Mesendoderm (in vitro differentiated cells): Measurements from ENCODE around the gene RNF220.

ENCODE experiments used
- DNase-seq: peaks from one replicate; pipeline ENCODE4 v3.0.0; 2013
- H2AK5ac ChIP-seq: 2 replicates; pipeline ENCODE4 v1.6.1; 2013; ENCODE audit warnings: low read length, inconsistent platforms
- H2BK120ac ChIP-seq: 2 replicates; pipeline ENCODE4 v1.6.1; 2013; ENCODE audit warnings: low read depth, mild to moderate bottlenecking, low read length, moderate library complexity, mixed read lengths
- H2BK15ac ChIP-seq: replicated peaks from 2 replicates; pipeline ENCODE4 v1.6.1; 2013; ENCODE audit warnings: low read depth, mild to moderate bottlenecking, moderate library complexity
- H2BK5ac ChIP-seq: 2 replicates; pipeline ENCODE4 v1.6.1; 2013; ENCODE audit warnings: low read length, inconsistent platforms
- H3K18ac ChIP-seq: 2 replicates; pipeline ENCODE4 v1.6.1; 2013; ENCODE audit warnings: mild to moderate bottlenecking, low read length, mixed read lengths
- H3K23ac ChIP-seq: one replicate; pipeline ENCODE4 v1.6.1; 2013; ENCODE audit warnings: low read length
- H3K27ac ChIP-seq: 2 replicates; pipeline ENCODE4 v1.5.1; 2013; ENCODE audit warnings: low read depth, mild to moderate bottlenecking, inconsistent platforms, low read length, moderate library complexity
- H3K27me3 ChIP-seq: 2 replicates; pipeline ENCODE4 v1.6.1; 2013; ENCODE audit warnings: low read length, control low read depth, mild to moderate bottlenecking, inconsistent platforms; ENCODE audit not compliant: insufficient read depth, poor library complexity
- H3K36me3 ChIP-seq: 2 replicates; pipeline ENCODE4 v1.6.1; 2013; ENCODE audit warnings: low read length, inconsistent platforms; ENCODE audit not compliant: control insufficient read depth, insufficient read depth
- H3K4ac ChIP-seq: one replicate; pipeline ENCODE4 v1.6.1; 2013; ENCODE audit warnings: low read depth, mild to moderate bottlenecking, low read length, moderate library complexity
- H3K4me1 ChIP-seq: 2 replicates; pipeline ENCODE4 v1.6.1; 2013; ENCODE audit warnings: low read depth, low read length, inconsistent platforms; ENCODE audit not compliant: control insufficient read depth
- H3K4me2 ChIP-seq: 2 replicates; pipeline ENCODE4 v1.6.1; 2013; ENCODE audit warnings: low read length
- H3K4me3 ChIP-seq: 2 replicates; pipeline ENCODE4 v1.5.1; 2013; ENCODE audit warnings: mild to moderate bottlenecking, low read length
- H3K56ac ChIP-seq: one replicate; pipeline ENCODE4 v1.6.1; 2013; ENCODE audit warnings: low read length
- H3K79me1 ChIP-seq: 2 replicates; pipeline ENCODE4 v1.6.1; 2013; ENCODE audit warnings: low read length, inconsistent platforms
- H3K79me2 ChIP-seq: 2 replicates; pipeline ENCODE4 v1.6.1; 2013; ENCODE audit warnings: mild to moderate bottlenecking, low read length; ENCODE audit not compliant: control insufficient read depth, insufficient read depth
- H3K9ac ChIP-seq: 2 replicates; pipeline ENCODE4 v1.6.1; 2013; ENCODE audit warnings: low read length, inconsistent platforms
- H4K5ac ChIP-seq: one replicate; pipeline ENCODE4 v1.6.1; 2013; ENCODE audit warnings: low read length
- H4K8ac ChIP-seq: one replicate; pipeline ENCODE4 v1.6.1; 2013; ENCODE audit warnings: low read depth, mild to moderate bottlenecking, control low read depth, low read length, moderate library complexity
- WGBS: extraction: QIAGEN DNeasy Blood & Tissue Kit; methylation state at CpG from one replicate; pipeline ENCODE4 v1.1.7; 2013; ENCODE audit warnings: low lambda C conversion rate, missing lambda C conversion rate; ENCODE audit not compliant: insufficient coverage; ENCODE audit errors: extremely low coverage; 5-methylcytosine and 5-hydroxymethylcytosine counted together

RNF220 gene

DNA sequence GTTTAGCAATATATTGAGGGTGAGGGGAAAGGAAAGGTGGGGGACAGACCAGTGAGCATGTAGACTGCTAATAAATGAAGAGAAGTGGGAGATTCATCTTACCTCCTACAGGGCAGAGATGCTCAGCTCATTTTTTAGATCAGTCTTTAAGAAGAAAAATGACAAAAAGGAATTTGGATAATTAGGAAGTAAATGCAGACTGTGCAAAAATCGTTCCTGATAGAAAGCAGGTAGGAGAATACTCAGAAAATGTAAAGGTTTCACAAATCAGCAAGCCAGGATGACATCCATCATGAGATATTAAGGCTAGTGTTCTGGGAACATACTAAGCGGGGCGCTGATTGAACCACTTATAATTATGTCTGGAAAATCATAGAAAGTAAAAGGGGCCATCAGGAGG is 106.3 kb downstream of the RNF220 start:
- no peak overlapping the region for H4K5ac ChIP-seq
- no peak overlapping the region for H3K4me3 ChIP-seq
- H3K79me2 ChIP-seq: no peaks in the 10 kb centered on the region
- H3K79me1 ChIP-seq: no peaks in the 10 kb centered on the region
- H2BK15ac ChIP-seq: no peak overlapping the region
- no peak overlapping the region for H2BK5ac ChIP-seq
- peaks cover 12% of the 10 kb centered on the region for H3K4me1 ChIP-seq
- H3K9ac ChIP-seq: no peak overlapping the region
- no peak overlapping the region for H3K27ac ChIP-seq
- H3K23ac ChIP-seq: no peak overlapping the region
- no peaks in the 10 kb centered on the region for H3K36me3 ChIP-seq
- H3K56ac ChIP-seq: no peak overlapping the region
- H4K8ac ChIP-seq: no peak overlapping the region
- H3K4me2 ChIP-seq: no peak overlapping the region
- no peak overlapping the region for H2AK5ac ChIP-seq
- H3K4ac ChIP-seq: no peak overlapping the region
- DNase-seq: no peak
- H3K18ac ChIP-seq: no peak overlapping the region
- H3K27me3 ChIP-seq: no peaks in the 10 kb centered on the region
- H2BK120ac ChIP-seq: no peak overlapping the region
- WGBS: no CpG with 5 or more reads among the region's 3 CpGs

DNA sequence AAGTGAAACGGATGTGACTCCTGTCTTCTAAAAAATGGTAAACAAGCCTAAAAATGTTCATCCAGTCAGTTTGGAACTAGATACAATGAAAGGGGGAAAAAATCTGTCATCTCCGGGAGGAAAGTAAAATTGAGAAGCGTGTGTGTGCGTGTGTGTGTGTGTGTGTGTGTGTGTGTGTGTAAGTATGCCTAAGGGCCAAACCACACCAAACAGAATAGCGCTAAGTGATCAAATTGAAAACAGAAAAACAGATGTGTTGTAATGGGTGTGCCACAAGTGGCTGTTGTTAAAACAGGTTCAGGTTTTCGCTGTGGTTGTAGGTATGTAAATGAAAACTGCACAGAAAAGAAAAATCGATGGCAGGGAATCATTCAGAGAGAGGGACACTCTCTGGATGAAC is 106.7 kb downstream of the RNF220 start:
- no peak overlapping the region for H3K4me2 ChIP-seq
- no peak overlapping the region for H3K18ac ChIP-seq
- H3K79me2 ChIP-seq: no peaks in the 10 kb centered on the region
- no peaks in the 10 kb centered on the region for H3K27me3 ChIP-seq
- no peak overlapping the region for H3K23ac ChIP-seq
- H4K5ac ChIP-seq: no peak overlapping the region
- H4K8ac ChIP-seq: no peak overlapping the region
- H3K4me1 ChIP-seq: peaks cover 10% of the 10 kb centered on the region
- H2BK15ac ChIP-seq: no peak overlapping the region
- no CpG with 5 or more reads among the region's 7 CpGs for WGBS
- H2AK5ac ChIP-seq: no peak overlapping the region
- H3K4ac ChIP-seq: no peak overlapping the region
- no peak overlapping the region for H3K9ac ChIP-seq
- no peak overlapping the region for H3K27ac ChIP-seq
- H3K79me1 ChIP-seq: no peaks in the 10 kb centered on the region
- H3K4me3 ChIP-seq: no peak overlapping the region
- no peak overlapping the region for H2BK5ac ChIP-seq
- no peak for DNase-seq
- no peak overlapping the region for H2BK120ac ChIP-seq
- no peaks in the 10 kb centered on the region for H3K36me3 ChIP-seq
- H3K56ac ChIP-seq: no peak overlapping the region

DNA sequence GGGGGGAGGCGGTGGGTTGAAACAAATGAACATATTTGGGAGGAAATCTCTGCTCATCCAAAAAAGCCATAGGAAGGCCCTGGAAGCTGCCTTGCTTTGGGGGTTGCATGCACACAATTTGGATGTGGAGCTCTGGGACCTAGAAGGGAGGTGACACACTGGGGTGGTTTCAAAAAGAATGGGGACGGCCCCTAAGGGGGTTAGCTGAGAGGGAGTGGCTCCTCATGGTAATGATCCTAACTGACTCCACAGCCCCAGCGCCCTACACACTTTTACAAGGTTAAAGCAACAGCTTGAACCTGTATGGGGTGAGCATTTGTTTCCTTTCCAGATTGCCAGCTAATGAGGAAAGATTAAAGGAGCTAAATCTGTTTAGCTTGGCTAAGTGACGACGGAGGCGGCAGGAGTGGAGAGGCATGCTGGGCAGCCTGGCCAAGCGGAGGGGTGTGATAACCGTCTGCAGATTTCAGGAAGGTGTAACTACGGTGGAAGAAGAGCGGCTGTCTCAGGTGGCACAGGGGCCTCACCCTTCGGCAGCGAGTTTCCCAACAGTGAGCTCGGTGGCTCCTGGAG is 107.3 kb downstream of the RNF220 start:
- Histone ChIP-seq H3K27me3 (no peaks in the 10 kb centered on the region), H3K4me1 (peaks cover 7% of the 10 kb centered on the region), H3K36me3 (no peaks in the 10 kb centered on the region), H3K9ac (no peak overlapping the region), H3K4me2 (no peak overlapping the region), H3K79me1 (no peaks in the 10 kb centered on the region), H3K4ac (no peak overlapping the region), H3K23ac (no peak overlapping the region), H3K79me2 (no peaks in the 10 kb centered on the region), H2BK120ac (no peak overlapping the region), H4K5ac (no peak overlapping the region), H3K56ac (peak overlapping the region; percentile 43), H2BK15ac (no peak overlapping the region), H3K4me3 (no peak overlapping the region), H4K8ac (no peak overlapping the region), H3K27ac (no peak overlapping the region), H2AK5ac (no peak overlapping the region), H3K18ac (no peak overlapping the region), H2BK5ac (peak overlapping the region; percentile 56)
- peak; percentile 81 for DNase-seq
- WGBS: no CpG with 5 or more reads among the region's 13 CpGs

DNA sequence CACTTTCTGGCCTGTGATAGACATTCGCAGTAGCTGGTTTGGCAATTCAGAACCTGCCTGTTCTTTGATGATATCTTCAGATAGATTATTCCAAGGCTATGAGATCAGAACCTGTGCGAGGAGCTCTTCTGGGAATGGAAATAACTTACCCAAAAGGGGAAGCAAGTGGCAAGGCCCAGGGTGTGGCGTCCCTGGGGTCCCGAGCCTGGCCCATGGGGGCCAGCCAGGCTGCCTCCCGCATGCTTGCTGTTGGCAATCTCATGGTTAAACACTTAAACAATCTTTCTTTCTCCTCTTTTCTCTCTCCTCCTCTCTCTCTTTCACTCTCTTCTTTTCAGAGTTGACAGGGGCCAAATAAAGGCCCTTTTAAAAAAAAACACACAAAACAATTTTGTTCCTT is 108.1 kb downstream of the RNF220 start:
- Histone ChIP-seq H3K27ac (no peak overlapping the region), H2BK15ac (no peak overlapping the region), H2BK120ac (no peak overlapping the region), H4K8ac (no peak overlapping the region), H3K4me2 (no peak overlapping the region), H3K18ac (no peak overlapping the region), H3K36me3 (no peaks in the 10 kb centered on the region), H3K23ac (no peak overlapping the region), H3K4me1 (peaks cover 7% of the 10 kb centered on the region), H4K5ac (no peak overlapping the region), H3K56ac (no peak overlapping the region), H3K79me2 (no peaks in the 10 kb centered on the region), H3K4me3 (no peak overlapping the region), H2BK5ac (peak overlapping the region; percentile 56), H2AK5ac (no peak overlapping the region), H3K79me1 (no peaks in the 10 kb centered on the region), H3K4ac (no peak overlapping the region), H3K27me3 (no peaks in the 10 kb centered on the region), H3K9ac (no peak overlapping the region)
- no CpG with 5 or more reads among the region's 5 CpGs for WGBS
- no peak for DNase-seq

DNA sequence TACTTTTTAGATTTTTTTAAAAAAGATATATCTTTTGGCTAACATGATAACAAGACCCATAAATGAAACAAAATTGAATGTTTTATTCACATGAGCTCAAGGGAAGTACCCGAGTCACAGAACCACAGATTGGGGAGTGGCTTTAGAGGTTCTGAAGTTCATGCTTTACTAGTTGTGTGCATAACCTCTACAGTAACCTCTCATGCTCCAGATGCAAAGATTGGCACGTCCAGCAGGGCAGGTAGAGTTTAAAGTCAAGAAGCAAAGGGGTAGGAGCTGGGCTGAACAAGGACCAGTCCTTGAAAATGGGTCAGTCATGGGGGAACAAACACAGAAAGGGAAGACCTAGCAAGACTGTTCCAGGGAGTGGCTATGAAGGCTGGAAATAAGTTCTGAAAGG is 109.6 kb downstream of the RNF220 start:
- WGBS: no CpG with 5 or more reads among the region's 2 CpGs
- Histone ChIP-seq H3K27ac (no peak overlapping the region), H3K9ac (no peak overlapping the region), H3K4me1 (peaks cover 11% of the 10 kb centered on the region), H3K79me2 (no peaks in the 10 kb centered on the region), H2BK5ac (no peak overlapping the region), H2BK120ac (no peak overlapping the region), H3K18ac (no peak overlapping the region), H3K79me1 (no peaks in the 10 kb centered on the region), H3K4me2 (no peak overlapping the region), H2BK15ac (no peak overlapping the region), H3K27me3 (no peaks in the 10 kb centered on the region), H2AK5ac (no peak overlapping the region), H3K4me3 (no peak overlapping the region), H3K36me3 (no peaks in the 10 kb centered on the region), H3K56ac (no peak overlapping the region), H4K8ac (no peak overlapping the region), H3K23ac (no peak overlapping the region), H3K4ac (no peak overlapping the region), H4K5ac (no peak overlapping the region)
- no peak for DNase-seq

DNA sequence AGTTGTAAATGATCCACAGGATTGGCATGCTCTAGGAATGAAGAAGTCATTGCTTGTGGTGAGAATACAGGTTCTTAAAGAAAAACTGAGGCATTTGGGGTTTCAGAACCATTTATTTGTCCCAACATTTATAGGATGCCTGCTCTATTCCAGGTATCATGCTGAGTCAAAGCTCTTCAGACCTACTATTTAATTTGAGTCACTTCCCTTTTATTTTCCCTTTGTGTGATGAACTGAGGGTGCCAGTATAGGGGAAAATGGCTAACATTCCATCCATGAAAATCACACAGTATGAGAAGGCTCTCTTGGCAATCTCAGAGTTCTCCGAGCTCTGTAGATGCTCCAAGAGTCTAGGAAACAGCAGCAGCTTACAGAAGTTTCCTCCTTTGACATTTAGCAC is 110.4 kb downstream of the RNF220 start:
- no peak overlapping the region for H3K27ac ChIP-seq
- H3K4me1 ChIP-seq: peaks cover 11% of the 10 kb centered on the region
- H2AK5ac ChIP-seq: no peak overlapping the region
- no peak overlapping the region for H3K9ac ChIP-seq
- H4K5ac ChIP-seq: no peak overlapping the region
- H3K18ac ChIP-seq: no peak overlapping the region
- no peaks in the 10 kb centered on the region for H3K27me3 ChIP-seq
- H2BK5ac ChIP-seq: no peak overlapping the region
- no peak overlapping the region for H3K56ac ChIP-seq
- no peaks in the 10 kb centered on the region for H3K79me2 ChIP-seq
- no peak overlapping the region for H2BK120ac ChIP-seq
- DNase-seq: no peak
- no peak overlapping the region for H4K8ac ChIP-seq
- H3K79me1 ChIP-seq: no peaks in the 10 kb centered on the region
- no peak overlapping the region for H3K23ac ChIP-seq
- WGBS: no CpG with 5 or more reads among the region's 1 CpG
- H3K4me3 ChIP-seq: no peak overlapping the region
- H3K36me3 ChIP-seq: no peaks in the 10 kb centered on the region
- no peak overlapping the region for H3K4ac ChIP-seq
- no peak overlapping the region for H3K4me2 ChIP-seq
- no peak overlapping the region for H2BK15ac ChIP-seq
